Ishikawa (cell line): ENCODE measurements around the gene INTS14.

ENCODE experiments used
- CEBPB ChIP-seq: IDR thresholded peaks from 2 replicates; pipeline ENCODE4 v1.6.1; 2012
- CREB1 ChIP-seq: IDR thresholded peaks from 2 replicates; pipeline ENCODE4 v1.6.1; 2012; ENCODE audit warnings: low read depth
- EGR1 ChIP-seq: IDR thresholded peaks from 2 replicates; pipeline ENCODE4 v1.6.1; 2012
- EP300 ChIP-seq: IDR thresholded peaks from 2 replicates; pipeline ENCODE4 v1.6.1; 2012; ENCODE audit warnings: borderline replicate concordance
- FOXM1 ChIP-seq: IDR thresholded peaks from 2 replicates; pipeline ENCODE4 v1.6.1; 2012; ENCODE audit warnings: low read depth, borderline replicate concordance
- NFIC ChIP-seq: IDR thresholded peaks from 2 replicates; pipeline ENCODE4 v1.6.1; 2012
- RAD21 ChIP-seq: IDR thresholded peaks from 2 replicates; pipeline ENCODE4 v1.6.1; 2012; ENCODE audit warnings: low read depth
- TAF1 ChIP-seq: IDR thresholded peaks from 2 replicates; pipeline ENCODE4 v1.6.1; 2012; ENCODE audit warnings: low read depth, mild to moderate bottlenecking
- TCF12 ChIP-seq: IDR thresholded peaks from 2 replicates; pipeline ENCODE4 v1.6.1; 2012; ENCODE audit warnings: low read depth
- TEAD4 ChIP-seq: IDR thresholded peaks from 2 replicates; pipeline ENCODE4 v1.6.1; 2012
- YY1 ChIP-seq: IDR thresholded peaks from 2 replicates; pipeline ENCODE4 v1.6.1; 2012; ENCODE audit warnings: low read depth
- ZBTB7A ChIP-seq: IDR thresholded peaks from 2 replicates; pipeline ENCODE4 v1.6.1; 2012; ENCODE audit warnings: low read depth
- TF ChIP-seq, protein P1 (sequence below): IDR thresholded peaks from 2 replicates; pipeline ENCODE4 v1.6.1; 2012
- TF ChIP-seq, protein P2 (sequence below): IDR thresholded peaks from 2 replicates; pipeline ENCODE4 v1.6.1; 2012; ENCODE audit warnings: low read depth, mild to moderate bottlenecking
- TF ChIP-seq, protein P3 (sequence below): IDR thresholded peaks from 2 replicates; pipeline ENCODE4 v1.6.1; 2012

INTS14 gene

DNA sequence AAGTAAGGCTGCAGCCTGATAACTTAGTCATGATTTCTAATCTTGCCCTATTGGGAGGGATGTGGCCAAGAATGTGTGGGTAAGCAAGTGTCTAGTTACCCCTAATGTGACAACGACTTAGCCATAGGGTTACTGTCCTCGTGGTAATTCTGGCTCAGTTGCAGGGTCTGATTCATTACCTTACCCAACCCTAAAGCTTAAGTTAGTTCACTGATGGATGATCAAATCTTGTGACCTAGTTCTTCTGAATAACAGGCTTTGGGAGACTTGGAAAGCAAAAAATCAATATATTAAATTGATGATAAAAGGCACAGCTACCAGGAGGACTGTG, 1.6 kb upstream of the INTS14 start:
- TF ChIP-seq, protein P1, sequence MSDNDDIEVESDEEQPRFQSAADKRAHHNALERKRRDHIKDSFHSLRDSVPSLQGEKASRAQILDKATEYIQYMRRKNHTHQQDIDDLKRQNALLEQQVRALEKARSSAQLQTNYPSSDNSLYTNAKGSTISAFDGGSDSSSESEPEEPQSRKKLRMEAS, result no peak
- TF ChIP-seq TCF12 (no peak), YY1 (no peak), TAF1 (no peak), TEAD4 (no peak)

DNA sequence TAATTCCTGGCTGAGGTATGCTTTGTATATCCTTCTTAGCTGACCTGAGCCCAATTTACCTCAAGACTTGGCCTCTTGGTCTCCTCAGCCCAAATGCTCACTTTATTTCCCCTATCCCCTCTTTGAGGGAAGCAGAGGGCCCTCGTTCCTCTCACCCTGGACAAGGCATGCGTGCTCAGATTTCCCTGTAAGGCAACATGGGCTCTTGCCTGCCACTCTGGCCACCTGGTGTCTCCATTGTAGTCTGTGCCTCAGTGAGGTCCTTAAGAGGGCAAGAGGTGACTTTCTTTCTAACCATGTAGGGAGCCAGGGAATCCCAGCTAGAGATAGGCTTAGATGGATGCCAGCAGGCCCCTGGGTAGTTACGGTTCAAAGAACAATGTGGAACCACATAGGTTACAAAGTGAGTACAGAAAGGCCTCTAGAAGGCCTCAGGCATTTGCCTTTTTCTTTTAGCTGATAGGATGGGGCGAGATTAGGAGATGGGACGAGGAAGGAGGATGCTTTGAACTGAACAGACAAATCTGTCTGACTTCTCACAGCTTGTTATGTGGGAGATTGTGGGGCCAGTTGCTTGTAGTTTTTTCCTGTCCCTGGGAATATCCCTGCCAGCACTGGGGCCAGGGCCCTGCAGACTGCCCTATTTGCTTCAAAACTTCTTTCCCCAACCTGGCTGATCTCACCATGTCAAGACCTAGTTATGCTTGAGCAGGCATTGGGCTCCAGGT, 1.1 kb upstream of the INTS14 start:
- TF ChIP-seq RAD21 (no peak), CREB1 (no peak), TEAD4 (no peak), NFIC (no peak)

DNA sequence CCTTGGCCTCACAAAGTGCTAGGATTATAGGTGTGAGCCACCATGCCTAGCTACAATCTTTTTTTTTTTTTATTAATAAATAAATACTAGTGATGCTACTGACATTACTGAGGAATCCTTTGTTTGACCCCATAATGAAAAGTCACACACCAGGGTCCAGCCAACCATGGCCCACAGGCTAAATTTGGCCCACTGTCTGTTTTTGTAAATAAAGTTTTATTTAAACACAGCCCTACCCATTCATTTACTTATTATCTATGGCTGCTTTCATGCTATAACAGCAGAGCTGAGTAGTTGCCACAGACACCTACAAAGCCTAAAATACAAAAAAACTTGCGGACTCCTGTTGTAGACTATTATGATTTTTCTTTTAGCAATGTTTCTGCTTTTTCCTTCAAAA, 7.4 kb downstream of the INTS14 start:
- TF ChIP-seq EGR1 (no peak), TAF1 (no peak), CEBPB (no peak), RAD21 (no peak), NFIC (no peak), FOXM1 (no peak), YY1 (no peak)
- TF ChIP-seq, protein P2, sequence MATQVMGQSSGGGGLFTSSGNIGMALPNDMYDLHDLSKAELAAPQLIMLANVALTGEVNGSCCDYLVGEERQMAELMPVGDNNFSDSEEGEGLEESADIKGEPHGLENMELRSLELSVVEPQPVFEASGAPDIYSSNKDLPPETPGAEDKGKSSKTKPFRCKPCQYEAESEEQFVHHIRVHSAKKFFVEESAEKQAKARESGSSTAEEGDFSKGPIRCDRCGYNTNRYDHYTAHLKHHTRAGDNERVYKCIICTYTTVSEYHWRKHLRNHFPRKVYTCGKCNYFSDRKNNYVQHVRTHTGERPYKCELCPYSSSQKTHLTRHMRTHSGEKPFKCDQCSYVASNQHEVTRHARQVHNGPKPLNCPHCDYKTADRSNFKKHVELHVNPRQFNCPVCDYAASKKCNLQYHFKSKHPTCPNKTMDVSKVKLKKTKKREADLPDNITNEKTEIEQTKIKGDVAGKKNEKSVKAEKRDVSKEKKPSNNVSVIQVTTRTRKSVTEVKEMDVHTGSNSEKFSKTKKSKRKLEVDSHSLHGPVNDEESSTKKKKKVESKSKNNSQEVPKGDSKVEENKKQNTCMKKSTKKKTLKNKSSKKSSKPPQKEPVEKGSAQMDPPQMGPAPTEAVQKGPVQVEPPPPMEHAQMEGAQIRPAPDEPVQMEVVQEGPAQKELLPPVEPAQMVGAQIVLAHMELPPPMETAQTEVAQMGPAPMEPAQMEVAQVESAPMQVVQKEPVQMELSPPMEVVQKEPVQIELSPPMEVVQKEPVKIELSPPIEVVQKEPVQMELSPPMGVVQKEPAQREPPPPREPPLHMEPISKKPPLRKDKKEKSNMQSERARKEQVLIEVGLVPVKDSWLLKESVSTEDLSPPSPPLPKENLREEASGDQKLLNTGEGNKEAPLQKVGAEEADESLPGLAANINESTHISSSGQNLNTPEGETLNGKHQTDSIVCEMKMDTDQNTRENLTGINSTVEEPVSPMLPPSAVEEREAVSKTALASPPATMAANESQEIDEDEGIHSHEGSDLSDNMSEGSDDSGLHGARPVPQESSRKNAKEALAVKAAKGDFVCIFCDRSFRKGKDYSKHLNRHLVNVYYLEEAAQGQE, result no peak
- TF ChIP-seq, protein P3, sequence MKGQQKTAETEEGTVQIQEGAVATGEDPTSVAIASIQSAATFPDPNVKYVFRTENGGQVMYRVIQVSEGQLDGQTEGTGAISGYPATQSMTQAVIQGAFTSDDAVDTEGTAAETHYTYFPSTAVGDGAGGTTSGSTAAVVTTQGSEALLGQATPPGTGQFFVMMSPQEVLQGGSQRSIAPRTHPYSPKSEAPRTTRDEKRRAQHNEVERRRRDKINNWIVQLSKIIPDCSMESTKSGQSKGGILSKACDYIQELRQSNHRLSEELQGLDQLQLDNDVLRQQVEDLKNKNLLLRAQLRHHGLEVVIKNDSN, result no peak

DNA sequence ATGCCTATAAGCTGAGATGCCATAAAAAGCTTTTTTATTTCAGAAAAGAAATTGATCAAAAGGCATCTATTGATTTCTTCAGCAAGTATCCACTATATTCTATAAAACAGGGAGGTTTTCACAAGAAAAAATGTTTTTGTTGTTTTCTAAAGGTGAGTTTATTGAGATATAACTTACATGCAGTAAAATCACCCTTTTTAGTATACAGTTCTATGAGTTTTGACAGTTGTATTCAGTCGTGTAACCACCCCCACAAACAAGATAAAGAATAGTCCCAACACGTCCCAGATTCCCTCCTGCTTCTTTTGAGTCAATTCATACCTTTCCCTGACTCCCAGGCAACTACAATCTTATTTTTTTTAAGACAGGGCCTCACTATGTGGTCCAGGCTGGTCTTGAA, 7.8 kb downstream of the INTS14 start:
- TF ChIP-seq FOXM1, result no peak
- TF ChIP-seq ZBTB7A, result no peak
- no peak for TF ChIP-seq TAF1
- TF ChIP-seq CREB1, result no peak
- TF ChIP-seq TEAD4, result no peak
- no peak for TF ChIP-seq EP300
- no peak for TF ChIP-seq EGR1
- no peak for TF ChIP-seq CEBPB
- TF ChIP-seq, protein P2, result no peak
- no peak for TF ChIP-seq NFIC
- TF ChIP-seq, protein P1, result no peak
- no peak for TF ChIP-seq YY1
- TF ChIP-seq, protein P3, result no peak
- TF ChIP-seq RAD21, result no peak

DNA sequence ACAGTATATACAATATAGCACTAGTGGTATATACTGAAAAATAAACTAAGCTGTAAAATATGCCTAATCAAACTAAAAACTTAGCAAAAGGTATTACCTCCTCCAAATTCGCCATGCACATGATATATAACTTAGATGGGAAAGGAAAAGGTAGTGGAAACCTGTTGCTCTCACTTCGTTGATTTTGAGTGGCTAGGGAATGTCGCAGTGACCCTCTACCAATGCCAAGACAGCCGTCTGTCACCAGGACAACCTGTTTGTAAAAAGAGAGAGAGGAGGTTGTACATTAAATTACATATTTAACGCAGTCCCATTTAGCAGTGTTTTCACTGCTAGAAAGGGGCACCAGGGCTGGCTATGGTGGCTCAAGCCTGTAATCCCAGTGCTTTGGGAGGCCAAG, 11.3 kb downstream of the INTS14 start:
- TF ChIP-seq TCF12, result no peak
- TF ChIP-seq TEAD4, result no peak
- TF ChIP-seq YY1, result no peak
- no peak for TF ChIP-seq EGR1
- TF ChIP-seq RAD21, result no peak

DNA sequence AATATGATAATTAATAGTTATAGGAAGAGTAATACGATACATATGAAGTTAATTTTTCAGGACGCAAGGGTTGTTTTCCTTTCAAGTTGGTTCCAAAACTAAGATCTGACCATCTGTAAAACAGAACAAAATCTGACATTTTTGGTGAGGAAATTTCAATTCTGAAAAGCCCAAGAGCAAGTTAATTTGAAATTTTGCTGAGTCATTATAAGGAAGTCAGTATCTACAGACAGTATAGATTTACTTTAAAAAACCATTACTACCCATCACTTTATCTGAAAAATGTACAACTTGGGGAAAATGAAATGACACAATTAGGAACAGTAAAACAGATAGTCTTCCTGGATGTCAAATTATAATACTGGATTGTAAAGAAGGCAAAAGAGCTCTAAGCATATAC, 12.5 kb downstream of the INTS14 start:
- TF ChIP-seq CREB1, result no peak
- no peak for TF ChIP-seq YY1
- TF ChIP-seq, protein P3, result no peak
- TF ChIP-seq TCF12, result no peak
- no peak for TF ChIP-seq CEBPB
- TF ChIP-seq TAF1, result no peak
- no peak for TF ChIP-seq FOXM1
- TF ChIP-seq, protein P2, result no peak
